Panc1 (cell line): Measurements from ENCODE around the gene ZKSCAN3. TPM values are rescaled to one million over a fixed set of nuclear protein-coding genes. Genes with fewer than 3 reads are reported as not detected.

Source experiments
- ATAC-seq: fragments of 200-7000 bp; cut with Tn5 transposase; 2 replicates; pipeline ENCODE4 v1.9.1; 2020; ENCODE audit warnings: mild to moderate bottlenecking, moderate library complexity
- BruUV-seq: library from RNA; stranded (reverse); fragments of 400-500 nt; replicated peaks from 2 replicates; lab custom pipeline; 2021; lab: Mats Ljungman, UMichigan
- CTCF ChIA-PET: fragments of 300-600 bp; sonication (Branson Sonifier 250); formaldehyde crosslinking; loops from one replicate; lab custom pipeline; 2022; ENCODE audit warnings: antibody characterized with exemption; lab: Charles Lee
- POLR2A ChIA-PET: fragments of 300-600 bp; sonication (Branson Sonifier 250); formaldehyde crosslinking; loops from one replicate; lab custom pipeline; 2022; ENCODE audit warnings: antibody characterized with exemption; lab: Charles Lee
- DNase-seq: peaks from one replicate; pipeline ENCODE4 v3.0.0-alpha.2; 2010; ENCODE audit warnings: low read depth, low spot score
- H3K27ac ChIP-seq: 2 replicates; pipeline ENCODE4 v1.5.1; 2011; ENCODE audit warnings: mild to moderate bottlenecking, low read length, inconsistent platforms
- H3K27me3 ChIP-seq: fragments of 200-500 bp; sonication (Bioruptor generic); 2 replicates; pipeline ENCODE4 v1.6.0; 2014; ENCODE audit warnings: low read length, inconsistent platforms; ENCODE audit not compliant: control insufficient read depth, insufficient read depth
- H3K36me3 ChIP-seq: fragments of 200-500 bp; sonication (Bioruptor generic); 2 replicates; pipeline ENCODE4 v1.5.1; 2014; ENCODE audit warnings: inconsistent platforms, mild to moderate bottlenecking, low read length, moderate library complexity; ENCODE audit not compliant: control insufficient read depth, insufficient read depth
- H3K4me1 ChIP-seq: 2 replicates; pipeline ENCODE4 v1.5.1; 2011; ENCODE audit warnings: inconsistent platforms, mild to moderate bottlenecking, low read length, moderate library complexity; ENCODE audit not compliant: control insufficient read depth, insufficient read depth
- H3K4me3 ChIP-seq, 2 experiments: 2 replicates each; pipeline ENCODE4 v1.5.1; 2011 to 2012; ENCODE audit warnings: low read depth in 2 of 2, low read length in 2 of 2, mild to moderate bottlenecking in 2 of 2, inconsistent platforms in 1 of 2, moderate library complexity in 1 of 2
- H3K9me3 ChIP-seq: fragments of 200-500 bp; sonication (Bioruptor generic); 2 replicates; pipeline ENCODE4 v1.5.1; 2014; ENCODE audit warnings: low read depth, mild to moderate bottlenecking, inconsistent platforms, low read length, moderate library complexity; ENCODE audit not compliant: control insufficient read depth, insufficient read depth
- CTCF ChIP-seq: fragments of 450-650 bp; IDR thresholded peaks from 2 replicates; pipeline ENCODE4 v1.5.1; 2017; ENCODE audit warnings: mild to moderate bottlenecking
- POLR2AphosphoS5 ChIP-seq: IDR thresholded peaks from 2 replicates; pipeline ENCODE4 v1.6.1; 2012; ENCODE audit warnings: mild to moderate bottlenecking, low read depth, low read length, moderate library complexity
- REST ChIP-seq, 2 experiments: IDR thresholded peaks; 2 replicates each; pipeline ENCODE4 v1.6.1; 2011 to 2012; ENCODE audit warnings: low read depth in 2 of 2, control low read depth in 1 of 2, low read length in 1 of 2, mild to moderate bottlenecking in 1 of 2, moderate library complexity in 1 of 2; ENCODE audit not compliant: insufficient read depth in 1 of 2
- SIN3A ChIP-seq: IDR thresholded peaks from 2 replicates; pipeline ENCODE4 v1.6.1; 2012; ENCODE audit warnings: low read depth, mild to moderate bottlenecking, low read length, moderate library complexity, borderline replicate concordance; ENCODE audit not compliant: insufficient read depth
- TCF7L2 ChIP-seq: IDR thresholded peaks from 2 replicates; pipeline ENCODE4 v1.6.1; 2011; ENCODE audit warnings: mild to moderate bottlenecking, low read depth, low read length, inconsistent platforms
- in situ Hi-C: cut with HindIII; loops from 2 replicates; pipeline ENCODE4 v1.10.0; 2016; ENCODE audit warnings: low sequenced_read_pairs, low pct_unique_long_range_greater_than_20kb
- intact Hi-C: fragments of 100-400 bp; cut with micrococcal nuclease; formaldehyde crosslinking; loops from one replicate; pipeline ENCODE4 v1.10.0; 2022; ENCODE audit not compliant: unreplicated experiment
- total RNA-seq: library from RNA; stranded (reverse); gene quantifications from one replicate; pipeline ENCODE4 v1.2.1, GENCODE V29; 2021; ENCODE audit not compliant: unreplicated experiment

Gene ZKSCAN3
- total RNA-seq, 1 experiment from 2014 or later: 7.0 TPM

GRCh38 chr6:28373925-28374324 lies 24.2 kb downstream of the ZKSCAN3 start:
- POLR2A ChIA-PET: no interaction called here
- no peaks in the 10 kb centered on the region for H3K4me1 ChIP-seq
- no peak overlapping the region for H3K27ac ChIP-seq
- no peaks in the 10 kb centered on the region for H3K27me3 ChIP-seq
- TF ChIP-seq POLR2AphosphoS5: no peak
- TF ChIP-seq SIN3A: no peak
- TF ChIP-seq CTCF: no peak
- H3K4me3 ChIP-seq: no peak overlapping the region
- CTCF ChIA-PET: no interaction called here
- no peaks in the 10 kb centered on the region for H3K36me3 ChIP-seq
- BruUV-seq: no TSS peak
- intact Hi-C loops (no loop called here), in situ Hi-C loops (no loop called here)
- ATAC-seq (no peak), DNase-seq (no peak)
- peaks cover 6% of the 10 kb centered on the region; the same call in 1 of the 2 replicates for H3K9me3 ChIP-seq

- intact Hi-C loops (no loop called here), in situ Hi-C loops (no loop called here)
- TF ChIP-seq REST (IDR thresholded peaks at IDR 0.05; ENCODE audit: insufficient read depth in 1 of 2, low read depth in 2 of 2, low read length in 1 of 2) (no peak), TCF7L2 (no peak), POLR2AphosphoS5 (no peak), CTCF (no peak), SIN3A (no peak)
- Histone ChIP-seq H3K4me1 (peaks cover 6% of the 10 kb centered on the region; the same call in 1 of the 2 replicates), H3K36me3 (no peaks in the 10 kb centered on the region; the same call in 1 of the 2 replicates), H3K4me3 (no peak overlapping the region), H3K27ac (no peak overlapping the region), H3K27me3 (no peaks in the 10 kb centered on the region), H3K9me3 (peaks cover 16% of the 10 kb centered on the region; the same call in 1 of the 2 replicates)
- ChIA-PET POLR2A (interaction anchor here (0.8 to 0.9 kb wide), 2 partner anchors 19 to 48 kb away, joined by 10 to 11 read pairs; no protein-coding TSS in a partner anchor), CTCF (interaction anchor here (1.0 kb wide), 1 partner anchor 21 kb away, joined by 3 read pairs; no protein-coding TSS in a partner anchor)
- BruUV-seq: no TSS peak
- DNase-seq (no peak), ATAC-seq (no peak)
These were observed 28.1 kb downstream of the ZKSCAN3 start for GRCh38 chr6:28377879-28378278.
